SK-N-DZ (cell line): Measurements from ENCODE around the gene ACP7.

ENCODE experiments used
- DNase-seq: peaks from one replicate; pipeline ENCODE4 v3.0.0-alpha.2; 2015; ENCODE audit warnings: low spot score

ACP7 gene

DNA sequence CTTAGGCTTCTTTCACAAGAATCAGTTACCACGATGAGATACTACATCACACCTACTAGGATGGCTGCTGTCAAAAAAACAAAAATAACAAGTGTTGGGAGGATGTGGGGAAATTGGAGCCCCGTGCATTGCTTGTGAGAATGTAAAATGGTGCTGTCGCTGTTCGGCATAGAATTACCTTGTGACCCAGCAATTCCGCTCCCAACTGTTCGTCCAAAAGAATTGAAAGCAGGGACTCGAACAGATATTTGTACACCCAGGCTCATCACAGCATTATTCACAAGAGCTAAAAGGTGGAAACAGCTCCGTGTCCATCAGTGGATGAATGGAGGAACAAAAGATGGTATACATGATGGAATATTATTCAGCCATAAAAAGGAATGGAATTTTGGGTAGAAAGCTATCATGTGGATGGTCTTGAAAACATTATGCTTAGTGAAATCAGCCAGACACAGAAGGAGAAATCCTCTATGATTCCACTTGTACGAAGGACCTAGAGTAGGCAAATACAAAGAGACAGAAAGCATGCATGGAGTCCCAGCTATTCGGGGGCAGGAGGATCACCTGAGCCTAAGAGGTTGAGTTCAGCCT is 64.9 kb downstream of the ACP7 start:
- no peak for DNase-seq

DNA sequence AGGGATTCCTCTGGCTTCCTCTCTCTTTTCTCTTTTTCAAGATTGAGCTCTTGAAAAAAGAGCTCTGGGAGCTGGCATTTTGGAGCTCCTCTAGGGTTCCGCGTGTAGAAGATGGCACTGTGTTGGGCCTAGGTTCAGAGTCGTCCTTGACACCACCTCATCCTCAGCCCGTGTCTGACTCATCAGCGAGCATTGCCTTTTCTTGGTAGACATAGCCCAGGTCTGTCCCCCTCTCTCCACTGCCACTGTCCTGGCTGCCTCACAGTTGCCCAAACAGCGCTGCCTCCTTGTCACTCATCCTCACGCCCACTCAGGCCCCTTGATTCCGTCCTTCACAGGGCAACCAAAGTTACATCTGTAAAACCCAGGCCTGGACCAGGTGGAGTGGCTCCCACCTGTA is 66.1 kb downstream of the ACP7 start:
- DNase-seq, result no peak

DNA sequence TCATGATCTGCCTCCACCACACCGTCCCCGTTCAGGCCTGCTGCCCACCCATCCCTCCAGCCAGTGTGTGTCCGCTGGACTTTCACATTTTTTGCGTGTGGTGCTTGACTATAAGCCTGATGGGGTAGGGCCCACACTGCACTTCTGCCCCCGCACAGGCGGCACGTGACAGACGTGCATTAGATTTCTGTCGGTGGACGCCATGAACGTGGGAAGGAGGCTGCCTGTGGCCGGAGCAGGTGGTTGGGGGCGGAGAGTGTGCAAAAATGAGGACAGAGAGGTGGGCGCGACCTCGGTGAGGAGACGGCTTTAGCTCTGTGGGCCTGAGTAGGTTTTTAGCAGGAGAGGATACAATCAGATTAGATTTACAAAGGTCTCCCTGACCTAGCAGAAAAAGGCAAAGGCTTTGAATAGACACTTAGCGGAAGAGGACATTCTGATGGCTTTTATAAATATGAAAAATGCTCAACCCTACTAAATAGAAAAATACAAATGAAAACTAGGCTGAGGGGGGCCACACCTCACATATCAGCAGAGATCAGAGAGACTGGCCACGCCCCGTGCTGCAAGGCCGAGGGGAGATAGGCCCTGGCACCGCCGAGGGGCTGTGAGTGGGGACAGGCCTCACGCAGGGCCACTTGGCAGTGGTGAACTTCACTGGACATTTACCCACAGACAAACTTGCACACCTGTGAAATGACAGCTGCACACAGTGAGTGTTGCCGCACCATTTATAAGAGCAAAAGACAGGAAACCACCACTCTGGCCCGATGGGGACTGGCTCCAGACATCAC is 66.8 kb downstream of the ACP7 start:
- no peak for DNase-seq

DNA sequence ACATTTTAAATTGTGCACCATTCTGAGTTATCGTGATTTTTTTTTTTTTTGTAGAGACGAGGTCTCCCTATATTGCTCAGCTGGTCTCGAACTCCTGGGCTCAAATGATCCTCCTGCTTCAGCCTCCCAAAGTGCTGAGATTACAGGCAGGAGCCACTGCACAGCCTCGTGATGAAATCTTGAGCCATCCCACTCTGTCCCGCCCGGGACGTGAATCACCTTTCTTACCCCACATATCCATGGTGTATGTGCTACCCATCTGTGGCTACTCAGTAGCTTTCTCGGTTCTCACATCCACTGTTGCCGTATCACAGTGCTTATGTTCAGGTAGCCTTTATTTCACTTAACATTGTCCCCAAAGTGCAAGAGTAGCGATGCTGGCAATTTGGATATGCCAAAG is 67.9 kb downstream of the ACP7 start:
- DNase-seq, result no peak

DNA sequence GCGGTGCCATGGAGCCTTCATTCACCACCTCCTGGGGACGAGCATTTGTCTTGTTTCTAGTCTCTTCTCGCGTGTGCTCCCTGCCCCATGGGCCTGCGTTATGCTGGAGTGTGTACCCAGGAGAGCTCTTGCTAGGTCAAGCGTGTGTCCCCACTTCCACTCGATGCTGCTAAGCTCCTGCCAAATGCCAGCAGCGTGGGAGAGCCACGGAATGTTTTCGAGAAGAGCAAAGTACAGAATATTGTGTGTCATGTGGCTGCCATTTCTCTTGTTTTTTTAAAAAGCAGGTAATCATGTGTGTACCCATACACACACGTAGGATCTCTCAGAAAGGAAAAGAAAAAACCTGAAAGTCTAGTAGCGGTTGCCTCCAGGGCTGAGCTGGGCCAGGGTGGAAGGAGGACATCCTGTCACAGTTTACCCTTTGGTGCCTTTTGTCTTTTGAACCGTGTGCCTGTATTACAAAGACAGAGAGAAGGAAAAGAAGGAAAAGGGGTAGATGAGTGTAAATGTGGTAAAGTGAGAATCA is 70.0 kb downstream of the ACP7 start:
- DNase-seq, result no peak

DNA sequence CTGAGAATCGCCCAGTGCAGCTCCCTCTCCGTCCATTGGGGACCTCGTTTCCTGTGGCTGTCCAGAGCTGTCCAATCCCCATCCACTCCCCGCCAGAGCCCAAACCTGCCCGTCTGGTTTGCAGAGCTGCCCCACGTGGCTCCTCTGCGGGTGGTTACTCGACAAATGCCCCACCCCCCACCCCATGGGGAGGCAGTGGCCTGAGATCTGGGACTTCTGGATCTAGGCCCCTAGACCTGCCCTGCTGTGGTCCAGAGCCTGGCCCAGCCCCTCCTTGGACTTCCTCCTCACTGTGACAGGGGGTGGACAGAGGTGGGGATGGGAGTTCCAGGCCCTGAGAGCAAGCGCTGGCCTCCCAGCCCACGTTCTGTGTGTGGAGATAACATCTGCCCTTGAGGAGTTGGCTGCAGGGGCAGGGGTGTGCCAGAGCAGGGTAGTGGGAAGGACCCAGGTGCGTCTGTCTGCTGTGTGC is 70.5 kb downstream of the ACP7 start:
- DNase-seq, result peak; percentile 38

DNA sequence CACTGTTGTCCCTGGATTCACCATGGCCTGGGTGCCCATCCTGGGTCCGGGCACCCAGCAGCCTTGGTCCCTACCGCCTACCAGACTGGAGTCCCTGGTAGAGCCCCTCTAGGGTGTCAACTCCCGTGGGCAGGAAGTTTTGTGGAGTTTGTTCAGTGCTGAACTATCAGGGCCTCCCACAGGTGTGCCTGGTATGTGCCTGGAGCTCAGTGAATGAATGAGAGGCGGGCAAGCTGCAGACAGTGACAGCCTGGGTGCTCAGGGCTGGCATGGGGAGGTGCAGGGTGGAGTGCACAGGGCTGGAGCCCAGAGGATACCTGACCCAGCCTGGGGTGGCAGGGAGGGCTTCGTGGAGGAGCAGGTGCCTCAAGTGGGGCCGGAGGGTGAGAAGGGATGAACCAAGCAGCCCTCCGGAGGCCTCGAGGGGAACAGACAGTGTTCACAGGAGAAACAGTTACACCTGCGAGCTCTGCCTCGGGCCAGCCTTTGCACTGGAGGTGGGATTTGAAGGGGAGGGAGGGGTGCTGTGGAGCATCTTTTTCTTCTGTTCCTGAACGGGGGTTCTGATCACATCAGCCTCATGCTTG is 71.0 kb downstream of the ACP7 start:
- no peak for DNase-seq

DNA sequence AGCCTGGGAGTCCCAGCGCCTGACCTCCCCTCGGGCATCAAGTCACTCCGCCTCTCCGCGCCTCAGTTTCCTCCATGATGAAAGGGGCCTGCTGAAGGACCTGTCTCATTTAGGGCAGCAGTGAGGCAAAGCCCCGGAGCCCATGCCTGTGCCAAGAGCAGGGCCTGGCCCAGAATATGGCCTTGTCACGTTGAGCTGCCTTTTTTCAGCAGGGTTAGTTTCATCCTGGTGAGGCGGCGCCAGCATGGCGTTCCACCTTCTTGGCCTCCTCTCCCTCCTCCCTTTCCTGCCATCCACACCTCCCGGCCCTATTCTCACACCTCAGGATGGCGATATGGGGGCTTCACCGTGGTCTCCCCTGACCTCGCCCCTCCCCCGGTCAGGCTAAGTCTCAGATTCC is 71.6 kb downstream of the ACP7 start:
- DNase-seq, result no peak

DNA sequence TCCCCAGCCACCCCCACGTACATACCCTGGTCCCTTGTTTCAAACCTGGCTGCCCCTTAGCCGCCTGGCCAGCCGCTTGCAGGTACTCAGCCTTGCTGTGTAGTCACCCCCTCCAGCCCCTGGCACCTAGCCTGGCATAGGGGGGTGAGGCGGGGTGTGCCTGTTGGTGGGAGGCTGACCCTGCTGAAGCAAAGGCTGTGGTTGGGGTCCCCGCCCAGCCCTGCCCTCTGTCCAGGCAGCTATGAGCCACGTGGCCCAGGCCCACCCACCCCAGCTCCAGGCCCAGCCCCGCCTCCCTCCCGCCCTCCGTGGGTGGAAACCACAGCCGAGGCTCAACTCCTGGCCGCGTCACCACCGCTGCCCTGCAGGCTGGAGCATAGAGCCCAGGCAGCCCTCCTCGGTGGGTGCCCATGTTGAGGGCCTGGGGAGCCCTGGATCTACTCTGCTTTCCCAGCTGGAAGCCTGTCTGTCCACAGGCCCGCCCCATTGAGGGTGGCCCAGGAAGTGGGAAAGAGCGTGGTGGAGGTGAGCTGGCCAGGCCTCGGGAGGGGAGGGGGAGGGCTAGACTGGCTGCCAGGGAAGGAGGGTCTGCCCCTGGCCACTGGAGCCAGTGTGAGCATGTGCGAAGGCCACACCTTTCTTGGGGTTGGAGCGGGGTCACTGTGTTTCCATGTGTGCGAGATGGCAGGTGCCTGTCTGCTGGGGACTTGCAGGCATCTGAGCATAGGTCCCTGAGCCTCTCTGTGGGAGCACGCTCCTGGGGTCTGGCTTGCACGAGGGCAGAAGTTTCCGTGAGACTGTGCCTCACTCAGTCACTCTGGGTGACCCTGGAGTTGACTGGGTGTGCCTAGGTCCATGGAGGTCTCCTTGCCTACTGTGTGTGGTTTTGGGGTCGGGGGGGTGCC is 72.4 kb downstream of the ACP7 start:
- DNase-seq, result no peak

DNA sequence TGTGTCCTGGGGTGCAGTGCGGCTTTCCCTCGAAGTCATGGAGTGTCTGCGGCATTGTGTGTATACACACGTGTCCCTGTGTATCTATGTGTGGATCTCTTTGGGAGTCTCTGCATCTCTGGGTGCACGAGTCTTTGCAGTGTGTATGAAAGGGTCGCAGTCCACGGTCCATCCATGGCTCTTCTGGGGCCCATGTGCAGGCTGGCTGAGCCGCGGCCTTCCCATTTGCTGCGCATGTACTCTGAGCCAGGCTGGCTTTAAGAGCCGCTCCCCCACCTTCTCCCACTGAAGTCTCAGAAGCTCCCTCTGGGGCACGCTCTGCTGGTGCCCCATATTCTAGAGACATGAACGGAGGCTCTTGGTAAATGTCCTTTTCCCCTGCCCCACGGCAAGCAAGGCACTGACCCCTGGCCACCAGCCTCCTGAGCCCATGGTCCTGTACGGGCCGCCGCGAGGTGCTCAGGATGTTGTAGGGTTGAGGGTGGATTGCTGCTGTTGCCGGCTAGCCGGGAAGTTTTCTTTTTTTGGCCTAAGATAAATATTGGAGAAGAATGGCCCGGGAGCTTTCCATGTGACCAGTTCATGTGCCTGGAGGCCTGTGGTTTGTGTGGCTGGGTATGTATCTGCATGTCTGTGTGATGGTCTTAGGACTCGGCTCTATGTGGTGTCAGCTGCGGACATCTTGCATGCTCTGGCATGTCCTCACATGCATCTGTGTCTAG is 73.3 kb downstream of the ACP7 start:
- DNase-seq, result no peak

DNA sequence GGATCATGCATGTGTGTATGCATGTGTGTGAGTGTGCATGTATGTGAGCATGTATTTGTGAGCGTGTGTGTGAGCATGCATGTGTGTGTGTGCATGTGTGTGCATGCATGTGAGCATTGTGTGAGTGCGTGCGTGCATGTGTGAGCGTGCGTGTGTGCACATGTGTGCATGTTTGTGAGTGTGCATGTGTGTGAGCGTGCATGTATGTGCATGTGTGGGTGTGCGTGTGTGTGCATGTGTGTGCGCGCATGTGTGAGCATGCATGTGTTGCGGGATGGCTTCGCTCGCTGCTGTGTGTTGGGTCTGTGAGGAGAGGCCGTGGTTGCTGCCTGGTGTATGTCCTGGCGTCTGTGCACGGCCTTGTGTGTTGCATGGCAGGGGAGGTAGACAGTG is 73.8 kb downstream of the ACP7 start:
- DNase-seq, result no peak

DNA sequence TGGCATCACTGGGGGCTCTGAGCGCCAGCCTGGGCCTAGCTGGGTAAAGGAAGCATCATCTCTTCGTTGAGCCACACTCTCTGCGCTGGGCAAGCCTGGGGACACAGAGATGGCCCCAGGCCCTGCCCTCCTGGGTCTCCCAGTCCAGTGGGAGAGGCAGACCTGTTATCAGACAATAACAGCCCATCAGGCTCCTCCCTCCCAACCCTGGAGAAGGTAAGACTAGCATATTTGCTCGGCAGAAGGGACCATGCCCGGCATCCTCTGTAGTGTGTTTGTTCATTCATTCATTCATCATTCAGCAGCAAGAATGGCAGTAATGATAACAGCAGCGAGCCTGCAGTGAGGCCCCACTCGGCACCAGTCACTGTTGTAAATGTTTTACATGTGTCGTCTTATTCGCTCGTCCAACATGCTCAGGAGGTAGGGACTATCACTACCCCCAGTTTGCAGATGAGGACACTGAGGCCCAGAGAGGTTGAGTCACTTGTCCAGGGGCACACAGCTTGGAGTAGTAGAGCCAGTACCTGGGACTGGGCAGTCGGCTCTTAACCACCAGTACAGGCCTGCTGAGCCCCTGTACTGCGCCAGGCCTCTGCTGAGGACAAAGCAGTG is 74.6 kb downstream of the ACP7 start:
- no peak for DNase-seq

DNA sequence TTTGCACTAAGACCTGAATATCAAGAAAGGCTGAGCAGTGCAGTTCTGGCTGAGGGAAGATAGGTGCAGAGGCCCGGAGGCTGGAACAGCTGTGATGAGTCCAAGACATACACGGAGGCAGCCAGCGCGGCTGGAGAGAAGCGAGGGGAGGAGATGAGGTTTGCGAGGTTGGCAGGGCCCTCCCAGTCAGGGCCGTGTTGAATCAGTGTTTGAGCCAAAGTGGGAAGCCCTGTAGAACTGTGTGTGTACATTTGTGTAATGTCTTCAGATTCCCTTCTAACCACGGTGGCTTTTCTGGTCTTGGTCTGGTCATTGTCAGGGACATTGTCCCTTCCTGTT is 76.3 kb downstream of the ACP7 start:
- no peak for DNase-seq
